GM19043 (cell line): ENCODE results near the gene KCTD1.
A peak's percentile ranks its signal among the peaks of the same experiment; 100 is the strongest.

Experiments used
- ATAC-seq: cut with Tn5 transposase; IDR thresholded peaks from one replicate; pipeline ENCODE4 v1.9.1; 2021; ENCODE audit warnings: low read depth; ENCODE audit not compliant: unreplicated experiment

Gene KCTD1

DNA sequence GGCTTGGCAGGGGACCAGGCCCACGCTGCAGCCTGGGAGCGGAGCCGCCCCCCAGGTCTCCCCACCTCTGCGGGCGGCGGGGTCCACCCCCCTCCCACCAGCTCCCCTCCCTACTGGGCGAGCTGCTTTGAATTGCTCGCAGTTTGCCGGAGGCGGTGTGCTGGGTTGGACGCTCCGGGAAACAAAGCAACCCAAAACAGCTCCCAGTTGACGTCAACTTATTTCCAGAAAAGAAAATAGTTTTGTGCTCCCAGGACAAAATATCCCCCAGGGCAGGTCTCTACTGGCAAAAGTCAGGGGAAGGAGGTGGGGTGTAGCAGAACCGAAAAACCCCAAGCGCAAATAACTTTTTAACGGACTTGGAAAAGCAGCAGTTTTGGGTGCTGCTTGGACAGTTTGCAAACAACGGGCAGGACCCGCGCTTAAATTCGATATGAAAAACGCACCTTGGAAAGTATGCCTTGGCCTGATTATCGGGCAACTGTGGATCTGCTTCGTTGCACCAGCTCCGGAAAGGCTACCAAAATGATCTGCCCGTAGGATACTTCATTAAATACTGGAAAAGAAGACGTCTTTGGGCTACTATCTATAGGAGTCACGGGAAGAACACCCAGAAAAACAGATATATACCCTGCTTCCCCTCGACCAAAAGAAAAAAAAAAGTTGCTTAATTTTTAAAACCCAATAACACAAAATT is 2.8 kb upstream of the KCTD1 start:
- no peak for ATAC-seq

- no peak for ATAC-seq
These were observed 1.1 kb upstream of the KCTD1 start for GRCh38 chr18:26549263-26550094.

DNA sequence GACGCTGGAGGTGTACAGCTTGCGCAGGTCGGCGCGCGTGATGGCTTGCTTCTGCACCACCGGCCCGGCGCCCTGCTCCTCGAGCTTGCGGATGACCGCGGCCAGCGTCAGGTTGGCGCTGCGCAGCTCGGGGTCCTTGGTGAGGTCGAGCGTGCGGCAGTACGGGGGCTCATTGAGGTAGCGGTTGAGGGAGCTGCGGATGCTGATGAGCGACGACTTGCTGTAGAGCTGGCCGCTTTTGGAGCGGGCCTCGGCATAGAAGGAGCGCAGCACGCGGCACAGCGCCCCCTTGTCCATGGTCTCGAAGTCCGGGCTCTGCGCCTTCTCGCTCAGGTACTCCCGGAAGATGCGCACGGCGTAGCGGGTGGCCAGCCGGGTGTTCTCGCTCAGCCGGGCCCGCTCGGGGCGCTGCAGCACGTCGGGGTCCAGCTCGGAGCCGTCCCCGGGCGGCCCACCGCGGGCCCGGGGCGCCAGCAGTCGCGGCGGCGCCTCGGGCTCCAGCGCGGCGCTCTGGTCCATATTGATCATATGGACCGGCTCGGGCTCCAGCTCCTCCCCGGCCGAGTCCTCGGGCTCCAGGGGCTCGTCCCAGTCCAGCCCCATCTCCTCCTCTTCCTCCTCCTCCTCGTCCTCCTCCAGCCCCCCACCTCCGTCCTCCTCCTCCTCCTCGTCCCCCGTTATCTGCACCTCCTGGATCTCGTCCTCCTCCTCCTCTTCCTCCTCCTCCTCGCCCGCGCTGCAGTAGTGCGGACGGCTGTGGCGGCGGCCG is 523 bp downstream of the KCTD1 start:
- ATAC-seq = peak; percentile 71

DNA sequence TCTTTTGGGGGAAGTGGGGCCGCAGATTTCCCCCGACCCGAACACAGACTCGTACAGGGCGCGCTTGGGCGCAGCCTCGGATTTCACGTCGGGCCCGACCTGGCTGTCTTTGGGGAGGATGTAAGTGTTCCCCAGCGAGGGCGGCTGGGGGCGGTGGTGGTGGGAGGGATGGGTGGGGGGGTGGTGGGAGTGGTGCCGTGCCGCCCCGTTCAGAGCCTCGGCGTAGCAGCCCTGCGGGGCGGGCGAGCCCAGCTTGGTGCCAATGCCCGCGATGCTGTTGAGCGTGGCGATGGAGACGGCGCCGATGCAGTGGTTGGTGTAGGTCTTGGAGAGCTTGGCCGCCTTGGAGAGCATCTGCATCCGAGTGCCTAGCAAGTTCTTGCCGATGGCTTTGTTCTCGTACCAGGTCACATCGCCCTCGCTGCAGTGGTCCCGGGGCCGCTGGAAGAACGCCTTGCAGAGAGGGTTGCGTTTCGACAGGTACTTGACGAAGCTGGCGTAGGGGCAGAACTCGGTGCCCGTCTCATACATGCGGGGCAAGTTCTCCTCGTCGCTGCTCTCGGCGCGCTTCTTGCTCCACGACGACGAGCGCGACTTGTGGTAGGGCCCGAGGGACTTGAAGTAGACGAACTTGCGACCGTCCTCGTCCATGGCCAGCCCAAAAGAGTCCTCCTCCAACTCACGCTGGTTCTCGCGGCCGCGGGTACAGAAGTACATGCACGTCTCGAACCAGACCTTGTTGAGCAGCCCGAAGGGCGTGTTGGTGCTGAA is 1.3 kb downstream of the KCTD1 start:
- ATAC-seq = no peak

DNA sequence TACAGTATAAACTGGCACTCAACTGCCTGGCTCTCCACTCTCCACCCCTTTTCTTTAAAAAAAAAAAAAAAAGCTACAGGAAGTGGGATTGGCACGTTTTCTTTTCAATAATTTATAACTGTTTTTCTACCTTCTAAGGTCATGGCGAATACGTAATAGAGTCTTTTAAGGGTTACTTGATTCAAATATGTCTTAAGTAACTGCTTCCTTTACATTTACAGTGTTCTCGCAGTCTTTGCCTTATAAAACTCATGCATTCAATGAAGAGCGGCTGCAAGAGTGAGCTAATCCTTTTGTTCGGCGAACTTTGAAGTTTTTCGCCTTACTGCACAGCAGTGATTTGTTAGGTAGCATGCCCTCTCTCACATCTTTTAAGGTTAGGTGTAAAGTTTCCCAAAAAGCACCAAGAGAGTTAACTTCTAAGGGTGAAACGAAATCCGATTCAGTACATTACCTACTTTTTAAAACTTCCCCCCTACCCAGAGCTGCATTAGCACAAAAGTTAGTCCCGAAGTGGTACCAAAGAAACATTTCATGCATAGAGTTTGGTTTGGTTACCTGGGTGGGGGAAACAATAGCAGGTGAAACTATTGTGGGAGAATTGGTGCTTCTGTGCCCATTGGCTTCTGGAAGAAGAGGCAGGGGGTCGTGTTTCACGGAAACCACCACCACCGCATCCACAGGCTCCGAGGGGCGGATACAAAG is 2.0 kb downstream of the KCTD1 start:
- ATAC-seq = no peak

DNA sequence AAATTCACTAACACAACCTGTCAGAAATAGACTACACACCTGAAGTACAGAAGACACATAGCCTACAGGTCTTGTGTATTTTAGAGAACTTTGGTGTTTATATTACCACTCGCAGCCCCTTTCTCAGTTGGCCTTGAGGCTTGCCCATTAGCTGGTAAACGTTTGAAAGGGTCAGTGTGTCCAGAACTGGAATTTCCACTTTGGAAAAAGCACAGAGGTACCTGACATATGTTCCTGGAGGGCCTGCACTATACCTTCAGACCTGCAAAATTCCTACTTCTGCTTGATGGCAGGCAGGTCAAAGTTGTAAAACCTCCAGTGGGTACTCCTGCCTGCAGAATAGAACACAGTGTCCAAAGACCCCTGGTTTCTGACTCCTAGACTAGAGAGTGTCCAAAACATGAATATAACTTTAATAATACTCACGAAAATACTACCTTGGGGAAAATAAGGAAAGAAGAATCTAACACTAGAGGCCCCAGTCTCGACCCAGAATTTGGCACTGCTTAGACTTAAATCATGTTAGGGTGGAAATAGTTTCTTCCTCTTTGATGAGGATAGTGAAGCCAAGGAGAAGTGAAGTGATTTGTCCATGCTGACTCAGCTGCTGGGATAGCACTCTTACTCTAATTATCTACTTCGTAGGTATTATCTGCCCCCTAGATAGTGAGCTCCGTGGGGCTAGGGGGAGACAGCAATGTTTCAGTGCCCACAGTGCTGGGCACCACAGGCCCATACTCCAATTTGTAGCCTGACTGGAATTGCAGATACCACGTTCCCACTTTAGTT is 2.8 kb downstream of the KCTD1 start:
- ATAC-seq = no peak

DNA sequence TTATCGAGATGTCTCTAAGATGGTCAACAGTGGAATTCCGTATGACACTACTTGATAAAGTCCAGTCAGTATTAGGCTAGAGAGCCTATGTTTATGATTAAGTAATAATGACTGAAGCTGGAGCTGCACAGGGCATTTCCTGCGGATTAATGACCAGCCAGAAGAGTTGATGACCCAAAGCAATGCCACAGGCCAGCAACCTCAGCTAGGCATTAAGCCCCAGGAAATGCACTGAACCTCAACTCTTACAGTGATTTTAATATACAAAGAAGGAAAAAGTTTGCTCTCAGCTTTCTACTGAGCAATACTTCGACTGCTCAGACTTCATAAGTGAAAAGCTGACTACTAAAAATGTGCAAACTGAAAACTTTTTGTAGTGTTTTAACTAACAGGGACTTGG is 3.9 kb downstream of the KCTD1 start:
- no peak for ATAC-seq

GRCh38 chr18:26543373-26543772 is 5.0 kb downstream of the KCTD1 start:
- no peak for ATAC-seq

GRCh38 chr18:26540043-26540628 is 8.2 kb downstream of the KCTD1 start:
- no peak for ATAC-seq

- ATAC-seq = no peak
These were observed 9.8 kb downstream of the KCTD1 start for GRCh38 chr18:26538524-26538923.

- ATAC-seq = no peak
These were observed 11.7 kb downstream of the KCTD1 start for GRCh38 chr18:26536664-26537063.

DNA sequence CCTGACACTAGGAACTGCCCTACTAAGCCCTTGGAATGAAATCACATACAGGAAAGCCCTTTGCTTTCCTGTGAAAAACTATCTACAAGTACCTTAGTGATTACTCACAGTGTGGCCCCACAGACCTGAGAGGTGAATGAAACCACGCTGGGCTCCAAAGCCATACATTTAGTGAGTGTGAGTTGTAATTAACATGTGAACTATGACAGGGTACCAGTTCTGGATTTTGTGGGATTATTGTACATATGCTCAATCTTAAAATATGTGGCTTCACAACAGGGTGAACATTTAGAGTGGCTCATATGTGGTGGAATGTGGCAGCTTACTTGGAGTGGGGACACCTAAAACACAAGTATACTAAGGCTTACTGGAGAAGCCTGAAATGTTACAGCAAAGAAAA is 12.3 kb downstream of the KCTD1 start:
- no peak for ATAC-seq

DNA sequence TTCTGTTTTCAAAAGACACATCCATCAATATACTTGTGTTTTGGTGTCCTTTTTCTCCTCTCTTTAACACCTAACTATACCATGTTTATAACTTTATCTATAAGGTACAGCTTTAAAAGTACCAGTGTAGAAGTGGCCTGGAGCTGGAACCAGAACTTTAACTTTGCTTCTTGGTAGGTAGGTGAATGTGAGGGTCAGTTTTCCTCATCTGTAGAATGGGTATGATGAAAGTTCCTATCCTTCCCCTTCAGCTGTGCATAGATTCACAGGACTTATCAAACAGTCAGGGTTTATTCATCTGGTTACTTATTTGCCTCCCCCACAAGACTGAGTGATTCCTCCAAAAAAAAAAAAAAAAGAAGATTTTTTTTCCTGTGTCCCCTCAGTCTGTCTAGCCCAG is 12.7 kb downstream of the KCTD1 start:
- ATAC-seq = no peak

- ATAC-seq = no peak
These were observed 15.7 kb downstream of the KCTD1 start for GRCh38 chr18:26532367-26533340.

DNA sequence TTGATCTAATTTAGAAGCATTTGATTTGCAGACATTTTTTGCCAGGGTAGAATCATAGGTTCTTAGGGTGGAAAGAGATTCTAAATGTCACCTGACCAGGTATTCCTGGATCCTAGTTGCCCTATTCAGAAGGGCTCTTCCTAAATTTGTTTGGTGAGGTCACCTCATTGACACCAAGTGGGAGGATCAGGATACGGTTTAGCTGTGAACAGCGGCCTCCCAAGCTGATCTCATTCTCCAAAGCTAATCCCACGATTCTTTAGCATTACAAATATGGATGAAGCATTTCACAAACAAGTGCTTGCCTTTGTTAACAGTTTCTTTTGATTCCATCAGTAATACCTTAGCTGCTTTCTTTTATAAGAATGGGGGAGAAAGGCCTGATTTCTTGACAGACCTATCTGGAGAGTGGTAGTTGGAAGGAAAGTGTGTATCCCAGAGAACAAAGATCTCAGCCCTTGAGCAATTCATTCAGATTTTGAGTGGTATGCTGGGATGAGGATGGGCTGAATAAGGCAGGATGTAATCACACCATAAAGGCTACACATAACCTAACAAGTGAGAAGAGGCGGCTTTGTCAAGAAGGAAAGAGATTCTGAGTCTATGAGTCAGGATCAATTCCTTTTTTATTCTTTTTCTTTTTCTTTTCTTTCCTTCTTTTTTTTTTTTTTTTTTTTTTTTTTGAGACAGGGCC is 16.6 kb downstream of the KCTD1 start:
- ATAC-seq = no peak

DNA sequence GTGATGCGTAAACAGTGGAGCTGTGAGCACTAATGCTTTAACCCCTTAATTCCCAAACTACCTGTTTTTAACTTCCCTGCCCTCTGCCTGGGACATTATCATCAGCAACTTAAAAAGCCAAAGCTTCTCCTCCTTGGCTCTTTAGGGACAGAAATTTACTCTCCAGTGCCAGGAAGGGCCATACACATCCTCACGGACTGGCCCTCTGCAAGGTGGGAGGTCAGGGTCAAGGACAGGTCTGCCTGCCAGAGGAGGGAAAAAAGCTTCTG is 21.5 kb downstream of the KCTD1 start:
- ATAC-seq = no peak
